Measurements from ENCODE around the gene C4B.
"Not testable (repeated sequence)": the region's sequence is repeated elsewhere in the genome, so short reads cannot be mapped to it uniquely, and the experiment has no call there.

C4B gene

GRCh38 chr6:31981744-31982143, 32.9 kb upstream of the C4B start, which contains the start of gene C4A:
TSS of gene C4A (plus strand) at chr6:31982057. CDS start at chr6:31982108, 51 bp downstream.
- DNase-seq, result not testable (repeated sequence)

GRCh38 chr6:31989363-31989762, 25.2 kb upstream of the C4B start:
- not testable (repeated sequence) for DNase-seq

- not testable (repeated sequence) for DNase-seq
Observed at GRCh38 chr6:31994421-31994820, 20.2 kb upstream of the C4B start.

- not testable (repeated sequence) for DNase-seq
Observed at GRCh38 chr6:31996385-31996784, 18.2 kb upstream of the C4B start.

- not testable (repeated sequence) for DNase-seq
Observed at GRCh38 chr6:32002546-32003268, 11.9 kb upstream of the C4B start.

- not testable (repeated sequence) for DNase-seq
Observed at GRCh38 chr6:32003301-32003700, 11.3 kb upstream of the C4B start.

GRCh38 chr6:32004393-32004792, 10.2 kb upstream of the C4B start:
- DNase-seq, result not testable (repeated sequence)

- not testable (repeated sequence) for DNase-seq
Observed at GRCh38 chr6:32004864-32005537, 9.6 kb upstream of the C4B start.

- not testable (repeated sequence) for DNase-seq
Observed at GRCh38 chr6:32005538-32005880, 9.1 kb upstream of the C4B start.

GRCh38 chr6:32005991-32006529, 8.5 kb upstream of the C4B start:
- not testable (repeated sequence) for DNase-seq

GRCh38 chr6:32007086-32007485, 7.5 kb upstream of the C4B start:
- not testable (repeated sequence) for DNase-seq

- not testable (repeated sequence) for DNase-seq
Observed at GRCh38 chr6:32008037-32008436, 6.6 kb upstream of the C4B start.

- DNase-seq, result not testable (repeated sequence)
Observed at GRCh38 chr6:32008616-32009015, 6.0 kb upstream of the C4B start.

GRCh38 chr6:32009537-32009936, 5.1 kb upstream of the C4B start:
- not testable (repeated sequence) for DNase-seq

GRCh38 chr6:32010856-32011530, 3.6 kb upstream of the C4B start:
- DNase-seq, result not testable (repeated sequence)

GRCh38 chr6:32012941-32013617, 1.5 kb upstream of the C4B start:
- not testable (repeated sequence) for DNase-seq

- DNase-seq, result not testable (repeated sequence)
Observed at GRCh38 chr6:32013738-32014137, 857 bp upstream of the C4B start.

GRCh38 chr6:32022100-32022499, 7.5 kb downstream of the C4B start:
- DNase-seq, result not testable (repeated sequence)

GRCh38 chr6:32028631-32029030, 14.0 kb downstream of the C4B start:
- DNase-seq, result peak; percentile 3

- DNase-seq, result not testable (repeated sequence)
Observed at GRCh38 chr6:32029553-32029952, 15.0 kb downstream of the C4B start.

GRCh38 chr6:32035283-32036013, 20.9 kb downstream of the C4B start:
- not testable (repeated sequence) for DNase-seq

GRCh38 chr6:32037136-32037535, 22.5 kb downstream of the C4B start:
- not testable (repeated sequence) for DNase-seq

Measured in NCI-H1105 treated with DMSO at 0.1 percent for 48 hours (cell line).